HepG2 (cell line): ENCODE data around the gene SYNGR1.

Experiments
- CHD2 ChIP-seq: IDR thresholded peaks from 2 replicates; pipeline ENCODE4 v1.6.1; 2011; ENCODE audit warnings: low read depth, low read length, improper control_type of control experiment
- SALL1 ChIP-seq: sonication (generic); formaldehyde crosslinking; IDR thresholded peaks from 2 replicates; pipeline ENCODE4 v1.8.0; 2022; ENCODE audit warnings: mild to moderate bottlenecking, missing genetic modification reagents
- ZFP37 ChIP-seq: sonication (generic); formaldehyde crosslinking; IDR thresholded peaks from 2 replicates; pipeline ENCODE4 v1.4.0; 2020; ENCODE audit warnings: missing genetic modification reagents, borderline replicate concordance
- ZZZ3 ChIP-seq: sonication (generic); formaldehyde crosslinking; IDR thresholded peaks from 2 replicates; pipeline ENCODE4 v1.4.0; 2020; ENCODE audit warnings: missing genetic modification reagents, mild to moderate bottlenecking, borderline replicate concordance

- TF ChIP-seq CHD2 (no peak), SALL1 (CRISPR knock-in tag) (no peak), ZFP37 (no peak), ZZZ3 (CRISPR knock-in tag) (no peak)
These were observed 70.1 kb downstream of the SYNGR1 start for GRCh38 chr22:39419911-39420310.
